ENCODE data around the gene RBBP9.
A peak's percentile ranks its signal among the peaks of the same experiment; 100 is the strongest.
"Not testable (repeated sequence)": the region's sequence is repeated elsewhere in the genome, so short reads cannot be mapped to it uniquely, and the experiment has no call there.

RBBP9 gene

DNA sequence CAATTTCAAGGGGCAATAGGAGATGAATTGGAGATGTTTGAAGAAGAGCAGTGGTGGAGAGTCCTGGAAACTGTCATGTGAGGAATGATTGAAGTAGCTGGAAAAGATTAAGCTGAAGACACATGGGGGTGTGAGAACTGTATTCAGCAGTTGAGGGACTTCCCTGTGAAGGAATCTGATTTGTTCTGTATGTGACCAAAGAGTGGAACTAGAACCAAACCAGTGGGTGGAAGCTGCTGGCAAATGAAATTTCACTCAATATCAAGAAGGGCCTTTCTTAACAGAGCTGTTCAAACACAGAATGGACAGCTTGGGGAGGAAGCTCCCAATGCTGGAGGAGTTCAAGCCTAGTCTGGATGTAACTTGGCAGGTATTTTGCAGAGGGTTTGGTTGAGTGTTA lies 32.0 kb upstream of the RBBP9 start:
- Histone ChIP-seq H3K27ac (no peak overlapping the region), H3K36me3 (peaks cover 98 to 100% (median 100%) of the 10 kb centered on the region in 11 experiments), H3K9me3 (replicated peaks in 1 of 11) (no peaks in the 10 kb centered on the region), H4K20me1 (peaks cover 0 to 22% (median 0%) of the 10 kb centered on the region in 11 experiments; a peak in 1 of 22 replicates), H3K27me3 (no peaks in the 10 kb centered on the region), H3K9ac (no peak overlapping the region), H3K4me1 (no peaks in the 10 kb centered on the region), H3K4me2 (no peak overlapping the region), H3K4me3 (no peak overlapping the region)
- TF ChIP-seq Cebpa-rat (IDR thresholded peaks at IDR 0.05) = no peak

DNA sequence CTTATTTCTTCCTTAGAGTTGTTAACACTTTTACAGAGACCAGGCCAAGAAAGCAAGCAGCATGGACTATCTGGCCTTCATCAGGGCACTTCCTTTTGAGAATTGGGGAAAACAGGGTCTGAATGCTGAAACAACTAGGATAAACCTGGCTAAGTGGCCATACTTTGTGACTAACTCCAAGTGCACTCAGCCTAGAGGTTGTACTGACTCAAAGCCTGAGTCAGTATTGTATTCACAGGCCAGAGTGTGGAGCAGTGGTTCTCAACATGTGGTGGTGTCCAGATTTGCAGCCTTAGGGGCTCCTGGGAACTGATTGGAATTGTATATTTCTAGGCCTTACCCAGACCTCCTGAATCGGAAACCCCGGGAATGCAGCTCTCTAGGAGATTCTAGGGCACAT lies 30.8 kb upstream of the RBBP9 start:
- no peak overlapping the region for H3K27ac ChIP-seq

GRCh38 chr20:18527339-18527738 lies 30.3 kb upstream of the RBBP9 start:
- H3K36me3 ChIP-seq = peaks cover 87 to 97% (median 94%) of the 10 kb centered on the region in 11 experiments
- H3K9ac ChIP-seq = no peak overlapping the region
- H3K4me3 ChIP-seq = no peak overlapping the region
- no peaks in the 10 kb centered on the region for H3K9me3 ChIP-seq (replicated peaks in 1 of 11)
- H3K4me2 ChIP-seq = no peak overlapping the region
- no peaks in the 10 kb centered on the region for H3K4me1 ChIP-seq
- H3K27me3 ChIP-seq = no peaks in the 10 kb centered on the region
- no peak overlapping the region for H3K27ac ChIP-seq
- H4K20me1 ChIP-seq = peaks cover 0 to 22% (median 0%) of the 10 kb centered on the region in 11 experiments; a peak in 1 of 22 replicates
- TF ChIP-seq Cebpa-rat (IDR thresholded peaks at IDR 0.05) = no peak

More for the DNA sequence above, 30.8 kb upstream of the RBBP9 start:
- Histone ChIP-seq H3K9me3 (replicated peaks in 1 of 11) (no peaks in the 10 kb centered on the region), H3K27me3 (no peaks in the 10 kb centered on the region), H3K4me2 (no peak overlapping the region), H4K20me1 (peaks cover 0 to 22% (median 0%) of the 10 kb centered on the region in 11 experiments; a peak in 1 of 22 replicates), H3K4me3 (no peak overlapping the region), H3K9ac (no peak overlapping the region), H3K4me1 (no peaks in the 10 kb centered on the region), H3K36me3 (peaks cover 92 to 100% (median 99%) of the 10 kb centered on the region in 11 experiments)
- no peak for TF ChIP-seq Cebpa-rat (IDR thresholded peaks at IDR 0.05)

DNA sequence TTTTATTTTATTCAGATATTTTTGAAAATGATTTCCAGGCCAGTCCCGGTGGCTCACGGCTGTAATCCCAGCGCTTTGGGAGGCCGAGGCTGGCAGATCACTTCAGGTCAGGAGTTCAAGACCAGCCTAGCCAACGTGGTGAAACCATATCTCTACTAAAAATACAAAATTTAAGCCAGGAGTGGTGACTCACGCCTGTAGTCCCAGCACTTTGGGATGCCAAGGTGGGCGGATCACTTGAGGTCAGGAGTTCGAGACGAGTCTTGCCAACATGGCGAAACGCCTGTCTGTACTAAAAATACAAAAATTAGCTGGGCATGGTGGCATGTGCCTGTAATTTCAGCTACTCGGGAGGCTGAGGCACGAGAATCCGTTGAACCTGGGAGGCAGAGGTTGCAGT lies 29.7 kb upstream of the RBBP9 start:
- H4K20me1 ChIP-seq = peaks cover 0 to 26% (median 0%) of the 10 kb centered on the region in 11 experiments; a peak in 1 of 22 replicates
- H3K4me2 ChIP-seq; H3K4me3 ChIP-seq; H3K9me3 ChIP-seq (replicated peaks in 1 of 11); H3K27ac ChIP-seq; H3K4me1 ChIP-seq; H3K27me3 ChIP-seq; H3K9ac ChIP-seq: not testable (repeated sequence)
- peaks cover 83 to 97% (median 92%) of the 10 kb centered on the region in 11 experiments for H3K36me3 ChIP-seq

GRCh38 chr20:18524646-18525045 lies 27.6 kb upstream of the RBBP9 start:
- no peak overlapping the region for H3K4me2 ChIP-seq
- no peak overlapping the region for H3K27ac ChIP-seq
- H3K4me3 ChIP-seq = no peak overlapping the region
- TF ChIP-seq Cebpa-rat (IDR thresholded peaks at IDR 0.05) = no peak
- H3K27me3 ChIP-seq = no peaks in the 10 kb centered on the region
- H3K9ac ChIP-seq = no peak overlapping the region
- peaks cover 0 to 25% (median 0%) of the 10 kb centered on the region in 11 experiments; a peak in 3 of 22 replicates for H4K20me1 ChIP-seq
- peaks cover 62 to 97% (median 81%) of the 10 kb centered on the region in 11 experiments for H3K36me3 ChIP-seq
- H3K9me3 ChIP-seq (replicated peaks in 1 of 11) = no peaks in the 10 kb centered on the region
- no peaks in the 10 kb centered on the region for H3K4me1 ChIP-seq

- Histone ChIP-seq H3K4me1 (no peaks in the 10 kb centered on the region), H3K36me3 (peaks cover 46 to 96% (median 72%) of the 10 kb centered on the region in 11 experiments), H3K9me3 (replicated peaks in 1 of 11) (no peaks in the 10 kb centered on the region), H4K20me1 (peaks cover 0 to 18% (median 0%) of the 10 kb centered on the region in 11 experiments; a peak in 3 of 22 replicates), H3K27me3 (no peaks in the 10 kb centered on the region), H3K4me2 (no peak overlapping the region), H3K27ac (no peak overlapping the region), H3K4me3 (no peak overlapping the region), H3K9ac (no peak overlapping the region)
- TF ChIP-seq Cebpa-rat (IDR thresholded peaks at IDR 0.05) = no peak
Measured at GRCh38 chr20:18523066-18523465, 26.0 kb upstream of the RBBP9 start.

DNA sequence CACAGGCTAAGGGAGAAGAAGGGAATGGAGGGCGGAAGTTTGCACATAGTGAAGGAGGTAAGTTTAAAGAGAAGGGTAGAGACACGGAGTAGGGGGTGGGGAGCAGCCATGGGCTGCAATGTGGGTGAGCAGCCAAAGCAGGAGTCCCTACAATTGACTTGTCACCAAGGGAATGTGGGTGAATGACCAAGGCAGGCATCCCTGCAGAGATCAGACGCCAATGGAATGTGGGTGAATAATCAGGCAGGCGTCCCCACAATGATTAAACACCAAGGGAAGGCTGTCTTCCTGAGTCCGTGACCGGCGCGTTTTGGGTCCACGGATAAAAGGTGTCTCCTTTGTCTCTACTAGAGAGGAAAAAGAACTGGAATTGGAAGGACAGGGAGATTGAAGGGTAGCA lies 25.0 kb upstream of the RBBP9 start:
- not testable (repeated sequence) for H3K9ac ChIP-seq; H3K27ac ChIP-seq; H3K4me2 ChIP-seq; H3K9me3 ChIP-seq (replicated peaks in 1 of 11); H3K4me1 ChIP-seq; H3K27me3 ChIP-seq; H3K4me3 ChIP-seq
- Histone ChIP-seq H3K36me3 (peaks cover 40 to 96% (median 71%) of the 10 kb centered on the region in 11 experiments), H4K20me1 (peaks cover 0 to 18% (median 0%) of the 10 kb centered on the region in 11 experiments; a peak in 3 of 22 replicates)

DNA sequence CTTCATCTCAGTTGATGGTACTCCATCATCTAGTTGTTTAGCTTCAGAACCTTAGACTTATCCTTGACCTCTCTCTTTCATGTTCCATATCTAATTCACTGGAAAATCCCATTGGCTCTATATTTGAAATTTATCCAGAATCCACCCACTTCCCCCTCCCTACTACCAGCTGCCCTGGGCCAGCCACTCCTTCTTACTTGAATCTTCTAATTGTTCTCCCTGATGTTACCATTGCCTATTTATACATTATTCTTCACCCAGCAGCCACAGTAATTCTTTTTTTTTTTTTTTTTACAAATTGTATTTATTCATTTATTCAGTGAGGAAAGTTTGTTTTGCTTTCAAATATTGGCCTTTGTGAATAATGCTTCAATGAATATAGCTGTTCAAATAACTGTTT lies 18.9 kb upstream of the RBBP9 start:
- Histone ChIP-seq H4K20me1 (peaks cover 0 to 7% (median 0%) of the 10 kb centered on the region in 11 experiments; a peak in 6 of 22 replicates), H3K27ac (no peak overlapping the region), H3K4me1 (peaks cover 0 to 36% (median 23%) of the 10 kb centered on the region in 10 experiments; a peak in 13 of 20 replicates), H3K36me3 (peaks cover 53 to 92% (median 80%) of the 10 kb centered on the region in 11 experiments), H3K9me3 (replicated peaks in 1 of 11) (no peaks in the 10 kb centered on the region), H3K9ac (no peak overlapping the region), H3K27me3 (no peaks in the 10 kb centered on the region), H3K4me3 (no peak overlapping the region), H3K4me2 (no peak overlapping the region)
- no peak for TF ChIP-seq Cebpa-rat (IDR thresholded peaks at IDR 0.05)

DNA sequence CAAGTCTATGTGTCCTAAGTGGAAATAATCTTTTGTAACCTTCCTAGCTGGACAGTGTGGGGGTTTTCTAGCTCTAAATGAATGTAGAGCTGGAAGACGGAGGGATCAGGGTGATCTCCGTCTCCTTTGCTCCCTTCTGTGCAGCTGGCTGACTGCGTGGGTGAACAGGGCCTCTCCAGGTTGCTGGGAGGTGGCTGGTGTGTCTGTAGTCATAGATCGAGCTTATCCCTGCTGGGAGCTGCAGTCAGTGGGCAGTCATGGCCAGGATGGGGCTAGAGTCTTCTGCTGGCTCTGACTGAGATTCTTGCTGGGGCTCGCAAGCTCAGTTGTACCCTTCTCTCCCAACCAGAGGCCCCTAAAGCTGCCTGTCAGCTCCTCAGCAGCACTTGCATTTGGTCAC lies 17.1 kb upstream of the RBBP9 start:
- no peak for TF ChIP-seq Cebpa-rat (IDR thresholded peaks at IDR 0.05)
- H3K27ac ChIP-seq = peak overlapping the region in 2 of 11 experiments; percentile 6 to 35; a peak in 2 of 22 replicates

GRCh38 chr20:18513208-18513607 lies 16.2 kb upstream of the RBBP9 start:
- Histone ChIP-seq H3K4me2 (peak overlapping the region in 7 of 11 experiments; percentile 8 to 75 (median 49); a peak in 11 of 22 replicates), H4K20me1 (peaks cover 0 to 6% (median 0%) of the 10 kb centered on the region in 11 experiments; a peak in 4 of 22 replicates), H3K36me3 (peaks cover 69 to 91% (median 77%) of the 10 kb centered on the region in 11 experiments), H3K9me3 (replicated peaks in 1 of 11) (no peaks in the 10 kb centered on the region), H3K27ac (peak overlapping the region in 4 of 11 experiments; percentile 6 to 68 (median 44); a peak in 5 of 22 replicates), H3K4me3 (no peak overlapping the region), H3K9ac (no peak overlapping the region), H3K27me3 (no peaks in the 10 kb centered on the region), H3K4me1 (peaks cover 9 to 63% (median 41%) of the 10 kb centered on the region in 10 experiments)
- TF ChIP-seq Cebpa-rat (IDR thresholded peaks at IDR 0.05) = peak in 4 of 11 experiments; percentile 17 to 64 (median 36); a peak in 2 of 22 replicates

More for the DNA sequence above, 17.1 kb upstream of the RBBP9 start:
- Histone ChIP-seq H3K36me3 (peaks cover 69 to 96% (median 84%) of the 10 kb centered on the region in 11 experiments), H3K4me3 (no peak overlapping the region), H3K27me3 (no peaks in the 10 kb centered on the region), H3K4me2 (no peak overlapping the region; a peak in 1 of 22 replicates), H3K9me3 (replicated peaks in 1 of 11) (no peaks in the 10 kb centered on the region), H4K20me1 (peaks cover 0 to 6% (median 0%) of the 10 kb centered on the region in 11 experiments; a peak in 5 of 22 replicates), H3K9ac (peak overlapping the region in 1 of 11 experiments; percentile 46; a peak in 2 of 22 replicates), H3K4me1 (peaks cover 0 to 54% (median 32%) of the 10 kb centered on the region in 10 experiments; a peak in 16 of 20 replicates)
